ENCODE measurements around the gene ZMYND8.
"Not testable (repeated sequence)": the region's sequence is repeated elsewhere in the genome, so short reads cannot be mapped to it uniquely, and the experiment has no call there.

The ZMYND8 gene

DNA sequence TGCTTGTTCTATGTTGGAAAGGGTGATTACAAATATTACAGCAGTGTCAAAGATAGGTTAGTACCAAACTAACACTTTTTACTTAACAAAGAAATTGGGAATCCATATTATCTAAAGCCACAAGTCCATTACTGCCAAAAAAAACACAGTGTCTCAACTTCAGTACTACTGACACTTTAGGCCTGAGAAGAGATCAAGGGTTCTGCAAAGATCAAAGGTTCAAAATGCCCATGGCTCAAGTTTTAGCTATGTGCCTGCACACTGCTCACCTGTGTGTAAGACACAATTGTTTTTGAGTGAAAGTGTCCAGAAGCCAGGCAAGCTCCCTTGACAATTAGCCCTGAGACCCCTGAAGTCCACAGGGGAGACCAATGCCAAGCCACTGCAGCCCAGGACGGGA is 132.6 kb downstream of the ZMYND8 start:
- DNase-seq (ENCODE audit: low spot score) = no peak

GRCh38 chr20:47222468-47223119 is 133.9 kb downstream of the ZMYND8 start:
- DNase-seq (ENCODE audit: low spot score) = no peak

DNA sequence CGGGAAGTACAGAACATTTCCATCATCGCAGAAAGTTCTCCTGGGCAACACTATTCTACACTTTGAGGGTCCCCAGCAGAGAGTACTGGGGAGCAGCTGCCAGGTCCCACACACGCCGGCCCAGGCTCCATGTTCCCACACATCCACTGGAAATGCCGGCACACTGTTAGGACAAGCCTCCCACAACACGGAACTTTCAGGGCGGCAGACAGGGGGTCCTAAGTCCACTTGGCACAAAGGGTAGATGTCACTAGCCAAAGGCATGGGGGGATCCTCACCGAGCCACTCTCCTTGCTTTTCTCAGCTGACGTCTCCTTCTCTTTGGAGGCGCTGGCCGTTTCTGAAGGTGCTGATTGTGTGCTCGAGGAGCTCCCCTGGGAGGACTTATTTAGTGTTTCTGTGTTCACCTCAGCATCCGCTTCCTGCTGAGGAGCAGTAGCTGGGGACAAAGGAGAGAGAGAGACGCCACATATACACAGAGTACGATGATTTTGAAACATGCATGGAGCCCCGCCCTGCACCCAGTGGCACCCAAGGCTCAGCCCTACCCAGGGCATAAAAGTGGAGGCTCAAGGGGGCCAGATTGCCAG is 135.4 kb downstream of the ZMYND8 start:
- no peak for DNase-seq (ENCODE audit: low spot score)

DNA sequence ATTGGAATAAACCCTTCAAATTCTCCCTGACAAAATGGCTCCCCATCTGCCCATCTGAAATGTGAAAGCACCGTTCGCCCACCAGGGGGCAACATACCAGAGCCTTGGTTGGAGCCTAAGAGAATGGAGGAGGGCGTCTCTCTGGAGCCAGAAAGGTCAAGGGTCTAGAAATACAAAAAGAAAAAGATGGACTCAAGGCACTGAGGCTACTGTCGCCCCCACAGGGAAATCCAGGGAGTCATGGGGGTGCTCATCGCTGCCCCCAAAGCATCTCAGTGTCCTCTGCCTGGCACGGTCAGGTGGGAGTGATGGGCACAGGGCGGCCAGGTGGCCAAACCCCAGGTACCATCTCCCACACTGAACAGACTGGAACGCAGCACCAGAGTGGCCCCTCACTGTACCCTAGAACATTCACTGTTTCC is 136.3 kb downstream of the ZMYND8 start:
- DNase-seq (ENCODE audit: low spot score) = peak; percentile 61

DNA sequence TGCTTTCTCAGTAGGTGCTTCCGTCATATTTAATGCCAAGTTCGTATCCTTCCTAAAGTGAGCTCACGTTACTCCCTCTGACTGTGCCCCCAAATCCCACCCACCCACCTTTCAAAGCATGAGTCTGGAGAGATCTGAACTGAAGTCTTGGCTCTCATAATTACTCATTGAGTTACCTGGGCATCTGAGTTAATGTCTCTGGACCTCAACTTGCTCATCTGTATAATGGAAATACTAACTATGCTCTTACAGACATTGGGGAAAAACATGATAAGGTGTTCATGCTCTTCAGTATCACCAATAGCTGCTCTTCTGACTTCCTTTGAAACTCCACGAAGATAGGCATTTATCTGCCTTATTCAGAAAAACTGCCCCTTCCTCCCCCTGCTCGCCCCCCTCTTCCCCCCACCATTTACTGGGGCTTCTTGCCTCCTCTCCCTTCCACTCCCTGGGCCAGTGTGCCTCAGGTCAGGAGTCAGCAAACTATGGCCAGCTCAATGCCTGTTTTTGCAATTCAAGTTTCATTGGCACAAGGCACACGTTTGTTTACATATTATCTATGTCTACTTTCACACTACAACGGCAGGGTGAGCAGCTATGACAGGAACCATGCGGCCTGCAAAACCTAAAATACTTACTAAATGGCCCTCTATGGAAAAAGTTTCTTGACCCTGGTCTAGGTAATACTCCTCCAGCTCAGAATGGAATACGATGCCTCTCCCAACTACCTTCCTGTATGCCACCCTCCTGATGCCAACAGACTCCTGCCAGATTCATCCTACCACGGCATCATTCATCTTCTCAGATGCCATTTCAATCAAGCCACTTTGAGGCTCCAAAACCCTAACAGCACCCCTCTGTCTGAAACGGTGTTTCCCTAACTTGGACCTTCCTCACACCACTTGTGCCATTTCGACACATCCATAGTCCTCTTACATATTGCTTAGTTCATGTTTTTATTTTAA is 138.7 kb downstream of the ZMYND8 start:
- DNase-seq (ENCODE audit: low spot score) = no peak

GRCh38 chr20:47216819-47217410 is 139.6 kb downstream of the ZMYND8 start:
- no peak for DNase-seq (ENCODE audit: low spot score)

- no peak for DNase-seq (ENCODE audit: low spot score)
Measured at GRCh38 chr20:47215653-47216397, 140.7 kb downstream of the ZMYND8 start.

DNA sequence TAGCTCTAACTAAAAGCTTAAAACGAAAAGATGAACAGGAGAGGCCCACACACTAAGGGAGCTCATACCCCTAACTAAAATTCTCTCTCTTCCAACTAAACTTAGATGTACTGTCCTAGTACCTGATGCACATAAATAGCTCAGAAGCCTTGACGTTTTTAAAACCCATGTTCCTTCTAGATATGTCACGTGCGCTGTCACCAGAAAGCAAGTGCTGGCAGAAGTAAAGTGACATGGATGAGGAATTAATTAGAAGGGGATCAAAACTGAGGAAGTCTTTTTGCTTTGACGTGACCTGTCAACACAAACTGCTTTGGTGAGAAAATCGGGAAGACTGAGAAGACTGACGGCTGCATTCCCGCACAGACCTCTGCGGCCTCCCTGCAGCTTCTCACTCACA is 142.5 kb downstream of the ZMYND8 start:
- DNase-seq (ENCODE audit: low spot score) = no peak

DNA sequence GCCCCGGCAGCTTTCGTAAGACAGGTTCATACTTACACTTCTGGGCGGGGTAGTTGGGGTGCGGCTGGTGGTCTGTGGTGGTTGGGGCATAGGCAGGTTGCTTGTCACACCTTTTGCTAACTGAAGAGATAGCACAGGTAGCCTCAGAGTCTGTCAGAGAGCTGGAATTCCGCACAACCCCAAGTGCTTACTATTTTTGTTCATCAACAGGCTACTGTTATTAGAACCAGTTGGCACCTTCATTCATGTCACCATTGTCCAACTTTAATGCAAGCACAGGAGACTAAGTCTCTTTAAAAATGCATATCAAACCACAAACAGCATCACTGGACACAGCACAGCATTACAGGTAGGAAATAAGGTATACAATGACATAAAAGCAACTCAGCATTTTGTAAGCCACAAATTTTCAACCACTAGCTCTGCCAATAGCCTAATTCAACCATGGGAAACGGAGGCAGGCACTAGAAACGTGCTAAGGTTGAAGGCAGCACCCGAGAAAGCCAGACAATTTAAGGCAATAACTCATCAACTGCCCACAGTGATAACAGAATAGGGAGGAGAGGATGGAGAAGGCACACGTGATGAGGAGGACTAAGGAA is 143.8 kb downstream of the ZMYND8 start:
- no peak for DNase-seq (ENCODE audit: low spot score)

DNA sequence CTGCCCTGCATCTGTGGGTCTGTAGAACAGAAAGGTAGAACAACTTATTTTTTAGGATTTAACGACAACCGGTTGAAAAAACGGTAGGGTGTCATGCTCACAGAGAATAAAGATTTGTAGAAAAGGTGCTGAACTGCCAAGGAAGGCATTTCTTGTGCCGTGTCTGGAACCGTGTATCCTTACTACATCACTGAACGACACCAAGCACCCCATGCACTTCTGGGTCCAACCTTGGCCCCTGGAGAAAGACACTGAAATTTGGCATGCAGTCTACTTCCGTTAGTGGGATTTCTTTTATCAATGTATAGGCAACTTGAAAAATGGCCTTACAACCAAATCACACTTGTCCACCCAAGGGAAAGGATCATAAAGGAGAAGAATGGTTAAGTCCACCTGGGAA is 145.5 kb downstream of the ZMYND8 start:
- no peak for DNase-seq (ENCODE audit: low spot score)

GRCh38 chr20:47210470-47210869 is 146.0 kb downstream of the ZMYND8 start:
- DNase-seq (ENCODE audit: low spot score) = no peak

DNA sequence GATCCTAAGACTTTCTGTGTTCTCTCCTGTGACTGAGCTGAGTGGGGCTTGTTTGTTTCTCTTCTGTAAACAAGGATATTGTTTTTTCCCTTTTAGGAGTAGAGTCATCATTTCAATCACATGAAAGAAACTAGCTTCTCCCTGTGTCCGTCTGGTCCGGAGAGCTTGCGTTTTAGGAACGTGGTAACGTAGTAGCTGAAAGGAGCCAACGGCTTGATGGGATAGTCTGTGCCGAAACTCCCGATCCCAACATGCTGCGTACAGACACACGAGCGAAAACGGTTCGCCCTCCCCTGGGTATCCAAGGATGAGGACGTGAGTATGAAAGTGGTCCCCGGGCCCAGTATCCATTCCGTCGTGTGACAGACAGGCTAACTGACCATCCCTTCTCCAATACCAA is 146.5 kb downstream of the ZMYND8 start:
- DNase-seq (ENCODE audit: low spot score) = no peak

DNA sequence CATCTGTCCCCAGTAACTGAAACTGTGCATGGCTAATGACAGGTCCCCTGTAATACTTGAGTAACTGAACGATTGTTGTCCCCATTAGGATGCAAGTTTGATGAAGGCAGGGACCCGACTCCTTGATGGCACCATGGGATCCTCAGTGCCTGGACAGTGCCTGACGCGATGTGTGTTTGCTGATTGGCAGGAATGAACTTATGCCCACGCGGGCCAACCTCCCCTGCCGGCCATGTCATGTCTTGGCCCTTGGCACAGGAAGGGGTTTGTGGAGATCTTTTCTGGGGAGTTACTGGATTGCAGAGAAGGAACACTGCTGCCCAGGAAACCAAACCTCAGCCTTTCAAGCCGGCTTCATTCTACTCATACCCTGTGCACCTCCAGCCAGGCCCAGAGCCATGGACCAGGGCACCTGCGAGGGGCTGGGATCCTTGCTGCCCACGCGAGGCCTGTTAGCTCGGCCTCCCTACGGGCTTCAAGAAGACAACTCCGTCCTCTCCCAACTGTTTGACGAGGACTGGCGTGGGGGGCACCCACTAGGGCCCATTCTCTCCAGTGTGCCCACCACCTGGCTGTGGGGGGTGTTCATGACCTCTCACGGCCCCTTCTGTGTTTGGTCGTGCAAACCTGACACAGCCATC is 147.8 kb downstream of the ZMYND8 start:
- no peak for DNase-seq (ENCODE audit: low spot score)

DNA sequence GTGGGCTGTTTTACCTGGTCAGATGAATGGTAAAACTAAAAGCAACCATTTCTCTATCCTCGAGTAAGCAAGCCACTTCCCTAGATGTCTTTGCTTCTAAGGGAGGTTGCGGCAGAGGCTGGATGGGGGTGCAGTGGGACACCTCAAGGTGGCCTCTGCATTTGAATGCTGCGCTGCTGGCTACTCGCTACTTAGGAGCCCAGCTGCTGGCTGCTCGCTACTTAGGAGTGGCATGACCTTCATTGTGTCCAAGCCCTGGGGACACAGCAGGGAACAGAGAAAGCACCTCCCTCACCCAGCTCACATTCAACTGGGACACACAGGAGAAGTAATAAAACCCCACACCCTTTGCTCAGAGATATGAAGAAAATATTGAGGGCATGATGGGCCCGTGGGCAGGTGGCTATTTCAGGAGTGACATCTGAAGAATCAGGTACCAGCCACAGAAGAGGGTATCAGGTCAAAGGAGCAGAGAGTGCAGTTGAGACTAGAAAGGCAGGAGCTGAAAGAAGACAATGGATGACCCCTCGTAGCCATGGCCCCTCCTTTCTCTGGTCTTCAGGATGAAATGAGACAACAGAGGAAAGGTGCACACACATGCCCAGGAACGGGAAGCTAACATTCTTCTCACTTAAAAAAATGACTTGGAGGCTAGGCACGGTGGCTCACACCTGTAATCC is 149.4 kb downstream of the ZMYND8 start:
- no peak for DNase-seq (ENCODE audit: low spot score)

GRCh38 chr20:47206552-47206951 is 149.9 kb downstream of the ZMYND8 start:
- DNase-seq (ENCODE audit: low spot score) = not testable (repeated sequence)

DNA sequence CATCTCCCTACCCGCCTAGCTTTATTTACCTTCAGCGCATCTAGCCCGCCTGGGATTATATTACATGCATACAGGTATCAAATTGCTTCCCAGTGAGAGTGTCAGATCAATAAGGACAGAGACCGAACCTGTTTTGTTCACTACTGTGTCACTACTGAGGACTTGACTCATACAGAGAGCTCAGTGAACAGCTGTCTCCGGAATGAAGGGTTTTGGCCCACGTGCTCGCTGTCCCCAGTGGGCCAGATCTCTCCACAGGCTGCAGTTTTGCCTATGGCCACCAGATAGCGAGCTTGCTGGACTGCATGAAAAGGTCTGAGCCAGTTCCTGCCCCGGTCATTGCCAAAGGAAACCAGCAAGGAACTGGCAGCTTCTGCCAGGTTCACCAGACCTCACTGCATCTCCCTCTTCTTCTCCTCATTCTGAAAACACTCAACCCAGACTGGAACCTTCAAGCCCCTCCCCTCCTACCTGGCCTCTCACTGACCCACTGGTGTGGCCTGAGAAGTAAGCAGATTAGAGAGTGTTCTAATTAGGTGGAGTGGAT is 150.8 kb downstream of the ZMYND8 start:
- peak; percentile 17 for DNase-seq (ENCODE audit: low spot score)

- DNase-seq (ENCODE audit: low spot score) = not testable (repeated sequence)
Measured at GRCh38 chr20:47204850-47205122, 151.7 kb downstream of the ZMYND8 start.

DNA sequence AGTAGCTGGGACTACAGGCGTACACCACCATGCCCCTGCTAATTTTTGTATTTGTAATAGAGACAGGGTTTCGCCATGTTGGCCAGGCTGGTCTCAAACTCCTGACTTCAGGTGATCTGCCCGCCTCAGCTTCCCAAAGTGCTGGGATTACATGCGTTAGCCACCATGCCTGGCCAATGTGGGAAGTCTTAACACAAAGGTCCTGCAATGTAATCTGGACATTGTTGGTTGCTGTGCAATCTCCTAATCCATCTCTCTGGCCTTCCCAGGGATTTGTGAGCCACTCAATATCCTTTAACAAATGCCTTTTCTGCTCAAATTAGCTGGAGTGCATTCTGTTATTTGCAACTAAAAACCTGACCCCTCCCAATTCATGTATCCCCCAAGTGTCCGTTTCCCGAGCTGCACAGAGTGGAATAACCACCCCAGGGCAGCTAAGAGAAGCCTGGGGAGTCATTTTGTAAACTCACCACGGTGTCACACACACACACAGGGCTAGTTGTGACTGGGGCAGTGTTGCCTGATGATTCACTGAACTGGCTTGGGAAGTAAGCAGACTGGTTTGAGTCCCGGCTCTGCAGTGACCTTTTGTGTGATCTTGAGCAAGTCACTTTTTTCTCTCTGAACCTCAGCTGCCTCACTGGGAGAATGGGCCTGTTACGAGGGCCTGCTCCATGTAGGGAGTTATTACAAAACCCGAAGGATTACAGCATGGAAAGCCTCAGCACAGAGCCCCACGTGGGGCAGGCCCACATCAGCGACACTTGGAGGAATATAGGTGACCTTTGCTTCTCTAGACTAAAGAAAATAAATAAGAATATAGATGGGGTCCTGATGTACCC is 152.3 kb downstream of the ZMYND8 start:
- DNase-seq (ENCODE audit: low spot score) = no peak

Data from hematopoietic multipotent progenitor cell treated with erythropoietin and hydrocortisone succinate and interleukin-3 and kit ligand, for 15 days (in vitro differentiated cells).